Body of pancreas (tissue), 4 donors: ENCODE results near the gene ATG10. TPM values are rescaled to one million over a fixed set of nuclear protein-coding genes. Genes with fewer than 3 reads are reported as not detected.

Source experiments
- ATAC-seq: fragments of 150-250 bp; one replicate; pipeline ENCODE4 v1.9.1; 2016
- DNase-seq, 4 donors: peaks; one replicate each; pipeline ENCODE4 v3.0.0-alpha.2; 2019
- H3K27ac ChIP-seq, 4 donors: fragments of 200-600 bp; sonication (generic); 1 replicate in 3 of 4; 2 replicates in 1 of 4; pipeline versions ENCODE4 v1.5.1 to v1.6.1; 2016 to 2019; ENCODE audit warnings: mild to moderate bottlenecking in 1 of 4, mixed read lengths in 1 of 4, moderate library complexity in 1 of 4
- H3K27me3 ChIP-seq, 2 donors: fragments of 200-600 bp; sonication (generic); one replicate each; pipeline ENCODE4 v1.6.0; 2016; ENCODE audit warnings: mild to moderate bottlenecking in 1 of 2
- H3K36me3 ChIP-seq, 2 donors: fragments of 200-600 bp; sonication (generic); replicated peaks in 1 of 2; 2 replicates each; pipeline ENCODE4 v1.5.1; 2016; ENCODE audit warnings: low read depth in 2 of 2; ENCODE audit not compliant: insufficient read depth in 1 of 2
- H3K4me1 ChIP-seq: fragments of 200-600 bp; sonication (generic); one replicate; pipeline ENCODE4 v1.6.0; 2016
- H3K4me3 ChIP-seq, 2 donors: fragments of 200-600 bp; sonication (generic); 1 replicate in 1 of 2; 2 replicates in 1 of 2; pipeline ENCODE4 v1.5.1; 2016 to 2019
- H3K9me3 ChIP-seq, 3 donors: fragments of 200-600 bp; sonication (generic); 1 replicate in 2 of 3; 2 replicates in 1 of 3; pipeline ENCODE4 v1.5.1; 2016
- CTCF ChIP-seq, 7 experiments: fragments of 450-650 bp in 4 of 7; fragments of 200-600 bp in 3 of 7; sonication (generic) in 3 of 7; IDR thresholded peaks; one replicate each; pipeline ENCODE4 v1.5.1; 2016 to 2019; ENCODE audit warnings: antibody characterized with exemption in 7 of 7
- POLR2A ChIP-seq, 3 donors: fragments of 450-650 bp; IDR thresholded peaks; one replicate each; pipeline ENCODE4 v1.6.1; 2016; ENCODE audit warnings: antibody characterized with exemption in 3 of 3, mild to moderate bottlenecking in 2 of 3
- WGBS, 2 donors: methylation state at CpG; one replicate each; pipeline ENCODE4 v1.1.5; 2017; 5-methylcytosine and 5-hydroxymethylcytosine counted together
- intact Hi-C: fragments of 100-400 bp; cut with DNase I; formaldehyde crosslinking; loops from one replicate; pipeline ENCODE4 v1.15.1; 2023
- total RNA-seq, 2 donors: library from RNA; depleted of rRNA; stranded (reverse); fragments of >200 nt; gene quantifications; one replicate each; pipeline ENCODE4 v1.1.0, GENCODE V29; 2016

ATG10 gene
- total RNA-seq, 2 donors from 2014 or later, result 2.9 to 4.6 TPM

- ATAC-seq, result no peak
- intact Hi-C loops, result no loop called here
These were observed 246.7 kb downstream of the ATG10 start for GRCh38 chr5:82218374-82219156.

DNA sequence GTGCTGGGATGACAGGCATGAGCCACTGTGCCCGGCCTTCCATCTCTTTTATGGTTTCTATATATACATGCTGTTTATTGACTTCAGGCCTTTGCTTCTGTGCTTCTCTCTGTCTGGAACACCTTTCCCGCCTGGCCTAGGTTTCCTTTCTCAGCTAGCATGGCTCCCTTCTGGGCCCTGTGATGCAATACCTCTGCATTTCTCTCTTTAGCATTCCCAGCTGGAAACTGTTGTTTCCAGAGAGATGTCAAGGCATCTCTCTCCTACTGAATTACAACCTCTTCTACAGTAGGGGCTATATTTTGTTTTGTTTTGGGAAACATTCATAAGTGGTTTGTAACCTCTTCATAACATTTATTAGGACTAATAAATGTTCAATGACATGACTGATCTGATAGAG lies 249.2 kb downstream of the ATG10 start:
- no peak for DNase-seq
- H3K4me3 ChIP-seq, result no peak overlapping the region
- WGBS, 2 donors, result 93 to 100% methylated on average over 2 of the region's 2 CpGs
- H3K36me3 ChIP-seq, result no peaks in the 10 kb centered on the region
- H3K27ac ChIP-seq, result no peak overlapping the region
- intact Hi-C loops, result no loop called here
- no peaks in the 10 kb centered on the region for H3K27me3 ChIP-seq
- H3K4me1 ChIP-seq, result peaks cover 3% of the 10 kb centered on the region
- TF ChIP-seq CTCF (IDR thresholded peaks at IDR 0.05) (no peak), POLR2A (IDR thresholded peaks at IDR 0.05) (no peak)
- no peak for ATAC-seq
- H3K9me3 ChIP-seq, result no peaks in the 10 kb centered on the region

More at GRCh38 chr5:82218374-82219156, 246.7 kb downstream of the ATG10 start:
- H3K9me3 ChIP-seq, result no peaks in the 10 kb centered on the region
- no peaks in the 10 kb centered on the region for H3K4me1 ChIP-seq
- H3K27me3 ChIP-seq, result no peaks in the 10 kb centered on the region
- H3K4me3 ChIP-seq, result no peak overlapping the region
- 80 to 82% methylated on average over 7 of the region's 7 CpGs for WGBS, 2 donors
- no peak for TF ChIP-seq CTCF (IDR thresholded peaks at IDR 0.05)
- H3K36me3 ChIP-seq, result no peaks in the 10 kb centered on the region
- DNase-seq, result no peak
- H3K27ac ChIP-seq, result no peak overlapping the region

DNA sequence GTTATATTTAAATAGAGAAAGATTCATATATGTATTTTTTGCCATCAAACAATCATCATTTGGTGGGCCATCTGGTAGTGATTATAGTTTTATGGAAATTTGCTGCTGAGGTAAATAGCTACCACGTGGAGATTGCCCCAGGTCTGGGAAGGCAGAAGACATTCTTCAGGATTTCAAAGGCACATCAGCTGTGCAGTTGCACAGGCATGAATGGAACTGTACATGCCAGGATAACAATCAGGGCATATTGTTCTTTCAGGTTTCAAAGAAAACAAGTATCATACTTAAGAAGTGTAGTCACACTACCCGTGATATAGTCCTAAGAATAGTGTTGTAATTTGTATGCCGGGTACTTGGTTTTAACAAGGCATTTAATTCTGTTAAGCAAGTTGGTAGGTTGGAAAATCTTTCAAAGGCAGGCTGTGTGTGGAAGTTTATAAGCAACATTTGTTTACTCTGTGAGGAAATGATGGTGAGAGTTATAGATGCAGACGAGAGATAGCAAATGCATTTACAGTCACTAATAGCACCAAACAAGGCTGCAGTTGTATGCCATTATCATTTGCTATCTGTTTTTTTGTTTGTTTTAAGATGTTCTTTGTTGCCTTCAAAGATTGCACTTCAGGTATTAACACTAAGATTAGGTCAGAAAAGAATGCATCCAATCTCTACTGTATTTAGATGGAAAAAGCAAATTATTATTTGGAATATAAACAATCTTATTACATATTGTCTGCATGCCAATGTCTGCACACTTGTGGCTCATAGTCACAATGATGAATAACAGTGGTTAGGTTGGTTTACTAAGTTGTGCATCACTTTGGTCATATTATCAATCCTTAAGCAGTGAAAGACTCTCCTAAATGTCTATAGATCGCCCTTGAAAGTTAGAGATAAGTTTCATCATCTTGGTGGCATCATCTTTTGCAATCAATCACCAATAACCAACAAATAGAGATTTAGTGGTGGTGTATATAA lies 251.1 kb downstream of the ATG10 start:
- no peak for ATAC-seq
- no peak overlapping the region for H3K27ac ChIP-seq
- WGBS, 2 donors, result 71 to 79% methylated on average over 5 of the region's 5 CpGs
- H3K36me3 ChIP-seq, result no peaks in the 10 kb centered on the region
- H3K9me3 ChIP-seq, result no peaks in the 10 kb centered on the region
- H3K4me1 ChIP-seq, result peaks cover 3% of the 10 kb centered on the region
- intact Hi-C loops, result no loop called here
- H3K4me3 ChIP-seq, result no peak overlapping the region
- no peak for DNase-seq
- H3K27me3 ChIP-seq, result no peaks in the 10 kb centered on the region
- no peak for TF ChIP-seq POLR2A (IDR thresholded peaks at IDR 0.05)
- TF ChIP-seq CTCF (IDR thresholded peaks at IDR 0.05), result no peak

GRCh38 chr5:82225525-82226172 lies 253.8 kb downstream of the ATG10 start:
- intact Hi-C loops, result no loop called here
- peak; percentile 59 to 70 (median 67) for DNase-seq
- no peak overlapping the region for H3K27ac ChIP-seq
- ATAC-seq, result peak; percentile 87
- TF ChIP-seq CTCF (IDR thresholded peaks at IDR 0.05) (peak; percentile 74 to 81 (median 79)), POLR2A (IDR thresholded peaks at IDR 0.05) (no peak)
- 23 to 26% methylated on average over 7 of the region's 7 CpGs for WGBS, 2 donors
- no peaks in the 10 kb centered on the region for H3K9me3 ChIP-seq
- H3K36me3 ChIP-seq, result no peaks in the 10 kb centered on the region
- no peak overlapping the region for H3K4me3 ChIP-seq
- H3K4me1 ChIP-seq, result peaks cover 3% of the 10 kb centered on the region
- no peaks in the 10 kb centered on the region for H3K27me3 ChIP-seq
